ENCODE data around the gene ARRB1.
"Not testable (repeated sequence)": the region's sequence is repeated elsewhere in the genome, so short reads cannot be mapped to it uniquely, and the experiment has no call there.

Gene ARRB1

GRCh38 chr11:75351541-75351790 is at the start of gene ARRB1:
TSS of gene ARRB1 (minus strand) at chr11:75351661. CDS start at chr11:75351607, 54 bp downstream.
- no peak for DNase-seq

- DNase-seq: no peak
Measured at GRCh38 chr11:75400146-75400865, 48.8 kb upstream of the ARRB1 start.

- DNase-seq: peak; percentile 87
Measured at GRCh38 chr11:75399344-75400145, 48.1 kb upstream of the ARRB1 start, which contains the start of gene RPS3. TSS of gene RPS3 (plus strand) at chr11:75399518. CDS start at chr11:75399548, 30 bp downstream.

GRCh38 chr11:75398906-75399305 is 47.4 kb upstream of the ARRB1 start:
- no peak for DNase-seq

GRCh38 chr11:75394085-75394840 is 42.8 kb upstream of the ARRB1 start:
- DNase-seq: no peak

GRCh38 chr11:75389925-75390324 is 38.5 kb upstream of the ARRB1 start:
- no peak for DNase-seq

GRCh38 chr11:75389276-75389605 is 37.8 kb upstream of the ARRB1 start:
- DNase-seq: no peak

GRCh38 chr11:75388386-75389275 is 37.2 kb upstream of the ARRB1 start:
- DNase-seq: peak; percentile 73

- no peak for DNase-seq
Measured at GRCh38 chr11:75387736-75388294, 36.4 kb upstream of the ARRB1 start.

- no peak for DNase-seq
Measured at GRCh38 chr11:75386942-75387630, 35.6 kb upstream of the ARRB1 start.

- DNase-seq: peak; percentile 72
Measured at GRCh38 chr11:75384438-75385080, 33.1 kb upstream of the ARRB1 start.

GRCh38 chr11:75383246-75383645 is 31.8 kb upstream of the ARRB1 start:
- DNase-seq: peak; percentile 42

GRCh38 chr11:75380716-75381420 is 29.4 kb upstream of the ARRB1 start:
- DNase-seq: peak; percentile 11

- no peak for DNase-seq
Measured at GRCh38 chr11:75380245-75380644, 28.8 kb upstream of the ARRB1 start.

- DNase-seq: not testable (repeated sequence)
Measured at GRCh38 chr11:75378776-75379175, 27.3 kb upstream of the ARRB1 start.

- no peak for DNase-seq
Measured at GRCh38 chr11:75376175-75376574, 24.7 kb upstream of the ARRB1 start.

GRCh38 chr11:75375626-75376025 is 24.2 kb upstream of the ARRB1 start:
- no peak for DNase-seq

GRCh38 chr11:75374646-75375045 is 23.2 kb upstream of the ARRB1 start:
- DNase-seq: no peak

GRCh38 chr11:75373201-75373600 is 21.7 kb upstream of the ARRB1 start:
- DNase-seq: no peak
